ENCODE measurements around the gene ETV5.

DNA sequence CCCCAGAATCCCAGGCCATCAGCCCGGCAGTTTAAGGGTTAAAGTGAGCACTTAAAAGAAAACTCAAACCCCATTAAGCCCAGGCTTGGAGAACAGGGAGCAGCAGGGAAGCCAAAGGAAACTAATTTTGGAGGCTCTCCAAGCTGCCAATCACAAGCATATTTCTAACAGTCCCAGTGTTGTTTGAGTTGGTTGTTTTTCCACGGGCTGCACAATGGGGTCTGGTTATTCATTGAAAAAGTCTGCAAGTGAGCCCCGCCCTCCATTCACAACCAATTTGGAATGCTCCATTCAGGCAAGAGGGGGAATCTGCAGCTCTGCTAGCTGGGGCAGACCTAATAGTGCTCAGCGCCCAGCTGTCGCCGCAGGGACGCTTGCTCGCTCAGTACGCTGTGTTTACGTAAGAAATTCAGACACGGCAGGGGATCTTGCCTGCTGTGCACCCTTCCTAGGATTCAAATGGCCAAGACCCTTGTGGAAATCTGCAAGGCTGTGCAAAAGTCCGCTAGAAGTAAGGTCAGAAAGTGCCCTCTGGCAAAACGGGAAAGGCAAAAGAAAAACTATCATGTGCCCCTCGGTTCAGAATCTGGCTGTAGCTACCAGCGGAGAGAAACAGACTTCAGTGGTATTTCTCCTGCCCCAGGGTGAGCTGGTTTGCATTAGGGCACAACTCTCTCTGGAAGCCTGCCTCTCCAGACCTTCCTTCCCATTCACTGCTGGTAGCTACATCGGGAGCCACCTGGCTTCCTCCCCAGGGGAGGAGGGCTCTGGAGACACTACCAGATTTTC is 11.0 kb downstream of the ETV5 start:
- TF ChIP-seq, protein P1, sequence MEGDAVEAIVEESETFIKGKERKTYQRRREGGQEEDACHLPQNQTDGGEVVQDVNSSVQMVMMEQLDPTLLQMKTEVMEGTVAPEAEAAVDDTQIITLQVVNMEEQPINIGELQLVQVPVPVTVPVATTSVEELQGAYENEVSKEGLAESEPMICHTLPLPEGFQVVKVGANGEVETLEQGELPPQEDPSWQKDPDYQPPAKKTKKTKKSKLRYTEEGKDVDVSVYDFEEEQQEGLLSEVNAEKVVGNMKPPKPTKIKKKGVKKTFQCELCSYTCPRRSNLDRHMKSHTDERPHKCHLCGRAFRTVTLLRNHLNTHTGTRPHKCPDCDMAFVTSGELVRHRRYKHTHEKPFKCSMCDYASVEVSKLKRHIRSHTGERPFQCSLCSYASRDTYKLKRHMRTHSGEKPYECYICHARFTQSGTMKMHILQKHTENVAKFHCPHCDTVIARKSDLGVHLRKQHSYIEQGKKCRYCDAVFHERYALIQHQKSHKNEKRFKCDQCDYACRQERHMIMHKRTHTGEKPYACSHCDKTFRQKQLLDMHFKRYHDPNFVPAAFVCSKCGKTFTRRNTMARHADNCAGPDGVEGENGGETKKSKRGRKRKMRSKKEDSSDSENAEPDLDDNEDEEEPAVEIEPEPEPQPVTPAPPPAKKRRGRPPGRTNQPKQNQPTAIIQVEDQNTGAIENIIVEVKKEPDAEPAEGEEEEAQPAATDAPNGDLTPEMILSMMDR (conservative IDR thresholded peaks at IDR 0.05 in 1 of 2, IDR thresholded peaks at IDR 0.05 in 1 of 2; ENCODE audit: low read depth in 1 of 2, low read length in 2 of 2), result no peak
- TF ChIP-seq EZH2 (IDR thresholded peaks at IDR 0.05; ENCODE audit: low read length, missing control alignments), result no peak

All from fibroblast of lung (primary cell).